ENCODE measurements around the gene SHROOM2.
A peak's percentile ranks its signal among the peaks of the same experiment; 100 is the strongest.

The SHROOM2 gene

GRCh38 chrX:9952300-9952699 lies 166.1 kb downstream of the SHROOM2 start:
- no peak for DNase-seq

- no peak for DNase-seq
Measured at GRCh38 chrX:9953396-9953795, 167.2 kb downstream of the SHROOM2 start.

GRCh38 chrX:9955506-9955905 lies 169.3 kb downstream of the SHROOM2 start:
- no peak for DNase-seq

GRCh38 chrX:9957743-9958142 lies 171.5 kb downstream of the SHROOM2 start:
- peak; percentile 0 for DNase-seq

GRCh38 chrX:9958183-9958582 lies 172.0 kb downstream of the SHROOM2 start:
- DNase-seq, result no peak

GRCh38 chrX:9961750-9962149 lies 175.5 kb downstream of the SHROOM2 start:
- no peak for DNase-seq

- no peak for DNase-seq
Measured at GRCh38 chrX:9966775-9967408, 180.7 kb downstream of the SHROOM2 start, which contains the start of gene CLDN34. TSS of gene CLDN34 (plus strand) at chrX:9967358. CDS start at chrX:9967358, 0 bp downstream.

GRCh38 chrX:9977635-9978034 lies 191.4 kb downstream of the SHROOM2 start:
- no peak for DNase-seq

- no peak for DNase-seq
Measured at GRCh38 chrX:9980401-9980800, 194.2 kb downstream of the SHROOM2 start.

GRCh38 chrX:9980927-9981326 lies 194.7 kb downstream of the SHROOM2 start:
- no peak for DNase-seq

- no peak for DNase-seq
Measured at GRCh38 chrX:9983441-9983840, 197.2 kb downstream of the SHROOM2 start.

GRCh38 chrX:9983846-9984245 lies 197.6 kb downstream of the SHROOM2 start:
- no peak for DNase-seq

GRCh38 chrX:9988762-9989161 lies 202.5 kb downstream of the SHROOM2 start:
- no peak for DNase-seq

GRCh38 chrX:9992061-9992460 lies 205.8 kb downstream of the SHROOM2 start:
- DNase-seq, result no peak

GRCh38 chrX:9992724-9993123 lies 206.5 kb downstream of the SHROOM2 start:
- no peak for DNase-seq

GRCh38 chrX:9995855-9996339 lies 209.7 kb downstream of the SHROOM2 start:
- peak; percentile 78 for DNase-seq

GRCh38 chrX:9997041-9997440 lies 210.8 kb downstream of the SHROOM2 start:
- no peak for DNase-seq

GRCh38 chrX:9997524-9997923 lies 211.3 kb downstream of the SHROOM2 start:
- no peak for DNase-seq

Measured in CD4-positive, alpha-beta T cell treated with Interleukin-10 for 1 hour (primary cell).